ENCODE measurements around the gene SEMA7A.

GRCh38 chr15:74432271-74432967 is 1.3 kb downstream of the SEMA7A start:
- TF ChIP-seq KDM2B (CRISPR knock-in tag; IDR thresholded peaks at IDR 0.05) (no peak), SMARCE1 (IDR thresholded peaks at IDR 0.05) (no peak)

All from K562 (cell line).